ENCODE measurements around the gene LRRC46.

Gene LRRC46

GRCh38 chr17:47879028-47879585 is 47.6 kb downstream of the LRRC46 start:
- no peak for DNase-seq

- DNase-seq, result no peak
Measured at GRCh38 chr17:47879776-47880454, 48.4 kb downstream of the LRRC46 start.

- no peak for DNase-seq
Measured at GRCh38 chr17:47882247-47882646, 50.8 kb downstream of the LRRC46 start.

DNA sequence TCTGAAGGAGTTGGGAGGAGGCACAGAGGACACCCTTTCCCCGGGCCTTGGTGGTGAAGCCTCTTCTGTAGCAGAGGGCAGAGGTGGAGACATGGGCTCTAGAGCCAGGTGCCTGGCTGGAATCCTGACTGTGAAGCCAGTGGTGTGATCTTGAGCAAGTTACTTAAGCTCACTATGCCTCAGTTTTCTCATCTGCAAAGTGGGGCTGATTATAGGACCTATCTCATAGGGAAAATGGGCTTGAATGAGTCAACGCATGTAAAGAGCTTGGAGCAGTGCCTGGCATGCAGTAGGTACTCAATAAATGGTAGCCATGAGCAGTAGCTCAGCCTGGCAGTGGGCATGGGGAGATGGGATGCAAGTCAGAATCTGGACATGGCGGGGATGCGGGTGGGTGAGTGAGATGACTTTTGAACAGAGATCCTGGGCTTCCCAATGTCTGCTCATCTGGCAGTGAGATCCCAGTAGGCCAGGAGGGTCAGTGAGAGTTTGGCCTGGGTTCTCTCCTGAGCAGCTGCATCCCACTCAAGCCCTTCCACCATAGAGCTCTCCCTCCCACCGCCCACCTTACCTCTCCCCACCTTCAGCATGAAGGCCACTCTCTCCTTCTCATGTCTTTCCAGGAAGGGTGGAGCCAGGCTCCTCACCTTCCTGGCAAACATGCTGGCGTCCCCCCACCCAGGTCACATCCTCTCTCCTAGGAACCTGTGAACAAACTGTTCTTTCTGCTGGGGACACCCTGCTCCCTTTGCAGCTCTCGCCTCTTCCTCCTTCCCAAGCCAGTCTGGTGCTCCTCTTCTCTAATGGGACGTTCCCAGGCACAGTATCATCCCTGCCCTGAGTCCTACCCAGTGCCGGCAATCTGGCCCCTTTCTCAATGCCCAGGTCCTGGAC is 51.5 kb downstream of the LRRC46 start:
- DNase-seq, result no peak

DNA sequence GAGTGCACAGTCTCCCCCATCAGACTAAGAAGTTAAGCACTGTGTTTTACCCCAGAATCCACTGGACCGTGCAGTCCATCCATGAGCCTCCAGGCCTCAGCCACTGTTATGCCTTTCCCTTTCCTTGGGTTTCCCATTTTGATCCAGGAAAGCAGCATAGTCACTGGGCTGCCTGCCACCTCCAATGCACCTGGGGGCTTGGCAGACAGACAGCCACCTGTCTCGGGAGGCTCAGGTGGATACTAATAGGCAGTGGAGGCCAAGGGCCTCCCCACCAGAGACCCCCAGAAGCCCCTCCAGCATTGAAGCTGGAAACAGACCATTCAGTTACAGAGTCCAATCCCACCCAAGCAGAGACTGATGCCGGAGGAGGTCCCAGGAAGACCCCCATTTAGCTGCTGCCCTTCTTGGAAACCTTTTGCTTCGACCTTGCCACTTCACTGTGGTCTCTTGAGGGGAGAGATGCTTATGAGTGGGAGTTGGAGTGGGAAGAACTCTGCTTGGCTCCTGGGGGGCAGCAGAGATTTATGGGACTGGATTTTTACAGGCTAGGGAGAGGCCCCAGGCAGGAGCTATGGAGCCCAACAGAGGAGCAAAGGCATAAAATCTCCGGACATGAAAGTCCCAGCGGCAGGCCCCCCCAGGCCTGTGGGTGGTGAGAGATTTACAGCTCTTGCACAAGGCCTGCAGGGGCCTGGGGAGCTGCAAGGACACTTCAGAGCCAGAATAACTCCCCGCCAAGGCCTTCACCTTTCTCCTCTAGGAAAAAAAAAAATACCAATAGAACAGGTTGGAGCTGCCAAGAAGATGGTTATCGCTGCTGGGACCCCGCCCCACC is 52.3 kb downstream of the LRRC46 start:
- peak; percentile 76 for DNase-seq

GRCh38 chr17:47884427-47884740 is 52.9 kb downstream of the LRRC46 start:
- no peak for DNase-seq

DNA sequence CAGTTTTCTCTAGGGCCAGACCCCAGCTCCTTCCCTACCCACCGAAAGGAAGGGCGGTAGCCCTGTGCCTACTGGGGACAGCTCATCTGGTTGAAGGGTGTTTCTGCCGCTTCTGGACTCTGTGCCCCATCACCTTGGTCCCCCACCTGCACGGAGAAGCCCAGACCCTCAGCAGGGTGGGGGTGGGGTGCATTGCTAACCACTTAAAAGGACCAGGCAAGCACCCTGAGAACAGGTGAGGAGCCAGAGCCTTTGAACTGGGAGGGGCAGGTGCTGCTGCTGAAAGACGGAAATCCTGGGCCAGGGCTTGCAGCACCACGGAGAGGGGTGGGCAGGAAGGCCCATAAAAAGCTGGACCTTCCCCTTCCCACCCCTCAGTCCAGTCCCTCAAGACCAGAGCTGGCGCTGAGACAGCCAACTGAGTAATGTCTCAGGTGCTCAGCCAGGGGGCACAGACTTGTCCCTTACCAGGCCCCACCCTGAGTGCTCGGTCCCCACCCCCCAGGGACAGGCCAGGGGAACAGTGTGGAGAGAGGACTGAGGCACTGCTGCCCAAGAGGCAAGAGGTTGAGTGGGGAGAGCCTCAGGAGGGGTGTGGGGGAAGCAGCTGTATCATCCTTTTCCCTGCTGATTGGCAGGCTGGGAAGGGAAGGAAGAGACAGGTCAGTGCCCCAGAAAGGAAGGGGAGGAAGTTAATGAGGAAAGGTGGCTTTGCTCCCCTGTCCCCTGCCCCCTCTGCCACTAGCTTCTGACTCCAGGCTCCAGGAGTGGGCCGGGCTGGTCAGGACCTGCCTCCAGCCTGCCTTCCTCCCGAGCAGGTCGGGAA is 53.6 kb downstream of the LRRC46 start:
- peak; percentile 65 for DNase-seq
